Endothelial cell (in vitro differentiated cells): ENCODE results near the gene PACRG. TPM values are rescaled to one million over a fixed set of nuclear protein-coding genes. Genes with fewer than 3 reads are reported as not detected.

ENCODE experiments used
- DNase-seq: peaks from one replicate; pipeline ENCODE4 v3.0.0; 2021; ENCODE audit warnings: low spot score
- H3K27ac Mint-ChIP-seq: one replicate; pipeline ENCODE4 v1.8.0; 2021; ENCODE audit warnings: mixed read lengths, inconsistent platforms; ENCODE audit not compliant: unreplicated experiment
- H3K27me3 Mint-ChIP-seq: one replicate; pipeline ENCODE4 v1.8.0; 2021; ENCODE audit warnings: mild to moderate bottlenecking, moderate library complexity, mixed read lengths, inconsistent platforms; ENCODE audit not compliant: unreplicated experiment
- H3K36me3 Mint-ChIP-seq: one replicate; pipeline ENCODE4 v1.8.0; 2021; ENCODE audit warnings: mild to moderate bottlenecking, low read depth, mixed read lengths, inconsistent platforms; ENCODE audit not compliant: unreplicated experiment
- H3K4me1 Mint-ChIP-seq: one replicate; pipeline ENCODE4 v1.8.0; 2021; ENCODE audit warnings: mild to moderate bottlenecking, mixed read lengths, inconsistent platforms; ENCODE audit not compliant: unreplicated experiment
- H3K4me3 Mint-ChIP-seq: one replicate; pipeline ENCODE4 v1.8.0; 2021; ENCODE audit warnings: mild to moderate bottlenecking, mixed read lengths, inconsistent platforms; ENCODE audit not compliant: unreplicated experiment
- H3K9me3 Mint-ChIP-seq: one replicate; pipeline ENCODE4 v1.8.0; 2021; ENCODE audit warnings: mixed read lengths, inconsistent platforms; ENCODE audit not compliant: unreplicated experiment
- total RNA-seq: library from RNA; stranded (reverse); fragmentation: NEBNext Ultra II Directional; extraction: Animal tissue kit (Norgen Biotek cat#: 25700); gene quantifications from one replicate; pipeline ENCODE4 v1.2.1, GENCODE V29; 2021; ENCODE audit not compliant: unreplicated experiment
- TF ChIP-seq, protein P1 (sequence below): fragments of 200-600 bp; sonication (generic); IDR thresholded peaks from one replicate; pipeline ENCODE4 v1.5.0; 2021; ENCODE audit warnings: antibody characterized with exemption; ENCODE audit not compliant: unreplicated experiment

The PACRG gene
- total RNA-seq, 1 donor from 2014 or later, result 1.1 TPM

DNA sequence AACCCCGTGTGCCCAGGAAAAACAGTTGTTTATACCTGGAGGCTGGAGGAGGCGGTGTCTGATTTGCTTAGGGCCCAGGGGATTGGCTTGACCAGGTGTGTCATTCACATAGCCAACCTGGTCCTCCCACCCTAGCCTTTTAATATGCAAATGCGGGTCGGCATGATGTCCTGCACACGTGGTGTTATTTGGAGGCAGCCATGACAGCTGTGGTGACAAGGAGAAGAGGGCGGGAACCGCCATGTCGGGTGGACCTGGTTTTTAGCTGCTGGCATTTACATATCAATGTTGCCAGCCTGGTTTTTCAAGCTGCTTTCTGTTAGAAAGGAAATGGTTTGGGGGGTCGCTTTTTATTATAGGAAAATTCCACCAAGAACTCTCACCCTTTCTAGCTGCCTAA is 395.3 kb downstream of the PACRG start:
- Mint-ChIP-seq H3K27me3 (peaks cover 2% of the 10 kb centered on the region), H3K36me3 (no peaks in the 10 kb centered on the region), H3K4me3 (no peak overlapping the region), H3K4me1 (no peaks in the 10 kb centered on the region), H3K27ac (no peak overlapping the region), H3K9me3 (no peaks in the 10 kb centered on the region)
- DNase-seq, result no peak
- TF ChIP-seq, protein P1, sequence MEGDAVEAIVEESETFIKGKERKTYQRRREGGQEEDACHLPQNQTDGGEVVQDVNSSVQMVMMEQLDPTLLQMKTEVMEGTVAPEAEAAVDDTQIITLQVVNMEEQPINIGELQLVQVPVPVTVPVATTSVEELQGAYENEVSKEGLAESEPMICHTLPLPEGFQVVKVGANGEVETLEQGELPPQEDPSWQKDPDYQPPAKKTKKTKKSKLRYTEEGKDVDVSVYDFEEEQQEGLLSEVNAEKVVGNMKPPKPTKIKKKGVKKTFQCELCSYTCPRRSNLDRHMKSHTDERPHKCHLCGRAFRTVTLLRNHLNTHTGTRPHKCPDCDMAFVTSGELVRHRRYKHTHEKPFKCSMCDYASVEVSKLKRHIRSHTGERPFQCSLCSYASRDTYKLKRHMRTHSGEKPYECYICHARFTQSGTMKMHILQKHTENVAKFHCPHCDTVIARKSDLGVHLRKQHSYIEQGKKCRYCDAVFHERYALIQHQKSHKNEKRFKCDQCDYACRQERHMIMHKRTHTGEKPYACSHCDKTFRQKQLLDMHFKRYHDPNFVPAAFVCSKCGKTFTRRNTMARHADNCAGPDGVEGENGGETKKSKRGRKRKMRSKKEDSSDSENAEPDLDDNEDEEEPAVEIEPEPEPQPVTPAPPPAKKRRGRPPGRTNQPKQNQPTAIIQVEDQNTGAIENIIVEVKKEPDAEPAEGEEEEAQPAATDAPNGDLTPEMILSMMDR, result no peak

DNA sequence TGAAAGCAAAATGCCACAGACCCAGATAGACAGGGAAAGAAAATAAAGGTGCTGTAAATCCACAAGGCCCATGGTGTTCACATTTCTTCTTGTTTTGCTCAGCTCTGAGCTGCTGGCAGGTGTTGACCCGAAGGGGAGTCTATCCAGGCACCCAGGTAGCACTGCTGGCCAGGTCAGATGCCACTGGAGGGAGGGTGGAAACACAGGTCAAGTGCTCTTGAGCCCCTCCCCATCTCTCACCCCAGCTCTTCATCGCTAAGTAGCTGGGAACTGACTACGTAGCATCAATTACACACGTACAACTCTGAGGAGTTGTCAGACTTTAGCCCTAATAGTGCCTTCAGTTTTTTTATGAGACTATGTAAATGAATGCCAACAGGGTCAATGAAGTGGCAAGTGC is 399.0 kb downstream of the PACRG start:
- H3K9me3 Mint-ChIP-seq, result no peaks in the 10 kb centered on the region
- H3K27me3 Mint-ChIP-seq, result peaks cover 2% of the 10 kb centered on the region
- no peak for DNase-seq
- H3K4me3 Mint-ChIP-seq, result no peak overlapping the region
- TF ChIP-seq, protein P1, result no peak
- no peak overlapping the region for H3K27ac Mint-ChIP-seq
- H3K36me3 Mint-ChIP-seq, result no peaks in the 10 kb centered on the region
- H3K4me1 Mint-ChIP-seq, result no peaks in the 10 kb centered on the region

DNA sequence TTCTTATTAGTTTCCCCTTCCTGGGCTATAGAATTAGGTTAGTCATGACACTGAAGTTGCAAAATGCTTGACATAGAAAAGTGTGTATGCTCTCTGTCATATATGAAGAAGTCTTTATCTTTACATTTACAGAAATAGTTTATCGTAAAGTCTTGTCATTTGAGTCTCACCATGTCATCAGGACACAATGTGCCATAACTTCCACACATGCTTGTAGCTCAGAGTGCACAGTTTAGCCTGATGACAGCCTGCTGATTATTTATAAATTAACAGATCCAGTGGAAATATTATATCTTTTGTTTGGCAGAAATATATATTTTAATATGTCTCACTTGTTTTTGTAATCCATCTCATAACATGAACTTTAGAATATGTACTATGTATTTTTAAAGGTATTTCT is 399.8 kb downstream of the PACRG start:
- Mint-ChIP-seq H3K9me3 (no peaks in the 10 kb centered on the region), H3K36me3 (no peaks in the 10 kb centered on the region), H3K4me3 (no peak overlapping the region), H3K27me3 (peaks cover 2% of the 10 kb centered on the region), H3K27ac (no peak overlapping the region), H3K4me1 (no peaks in the 10 kb centered on the region)
- DNase-seq, result no peak
- TF ChIP-seq, protein P1, result no peak

DNA sequence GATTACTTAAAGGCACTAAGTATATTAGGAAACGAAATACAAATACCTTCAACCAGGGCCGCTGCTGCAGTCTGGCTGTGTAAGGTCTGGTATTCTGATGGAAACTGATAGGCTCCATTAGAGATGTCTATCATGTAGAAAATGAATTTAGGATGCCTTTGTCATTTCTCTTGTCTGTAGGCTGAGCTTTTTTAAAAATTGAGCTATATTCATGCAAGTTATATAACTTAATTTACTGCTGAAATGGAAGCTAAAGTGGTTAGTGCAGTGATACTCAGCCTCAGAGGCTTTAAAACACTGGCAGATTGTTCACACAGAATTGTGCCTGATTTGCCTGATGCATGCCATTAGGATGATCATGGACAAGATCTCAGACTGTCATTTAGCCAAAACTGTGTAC is 400.6 kb downstream of the PACRG start:
- Mint-ChIP-seq H3K4me3 (no peak overlapping the region), H3K9me3 (no peaks in the 10 kb centered on the region), H3K36me3 (no peaks in the 10 kb centered on the region), H3K27ac (no peak overlapping the region), H3K27me3 (peaks cover 2% of the 10 kb centered on the region), H3K4me1 (no peaks in the 10 kb centered on the region)
- DNase-seq, result no peak
- TF ChIP-seq, protein P1, result no peak

DNA sequence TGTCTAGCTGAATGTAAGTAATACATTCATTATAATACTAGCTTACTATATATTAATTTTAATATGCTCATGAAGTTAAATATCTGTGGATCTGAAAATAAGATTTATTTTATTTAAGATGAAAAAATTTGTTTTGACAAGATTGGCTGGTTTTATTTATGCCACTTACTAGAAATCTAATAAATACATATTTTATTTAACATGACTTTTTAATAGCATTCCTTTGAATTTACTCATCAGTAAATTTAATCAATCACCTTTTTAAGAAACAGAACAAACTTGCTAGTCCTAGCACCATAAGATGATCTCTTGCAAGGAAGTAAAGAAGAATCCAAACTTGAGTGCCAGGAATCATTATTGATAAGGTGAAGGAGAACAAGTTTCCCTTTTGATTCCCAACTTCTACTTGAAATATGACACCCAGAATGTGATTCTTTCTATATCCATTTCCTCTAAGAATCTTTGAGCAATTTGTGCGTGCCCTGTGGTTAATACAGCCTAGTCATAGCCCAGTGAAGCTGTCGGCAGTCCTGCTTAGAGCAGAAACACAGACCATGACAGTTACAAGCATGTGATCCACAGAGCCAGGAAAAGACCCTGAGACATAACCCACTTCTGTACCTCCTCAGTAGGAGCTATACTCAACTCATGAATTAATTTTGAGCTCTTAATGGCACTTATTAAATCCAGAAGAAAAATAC is 404.4 kb downstream of the PACRG start:
- DNase-seq, result no peak
- Mint-ChIP-seq H3K9me3 (no peaks in the 10 kb centered on the region), H3K36me3 (no peaks in the 10 kb centered on the region), H3K4me3 (no peak overlapping the region), H3K4me1 (no peaks in the 10 kb centered on the region), H3K27ac (no peak overlapping the region), H3K27me3 (no peaks in the 10 kb centered on the region)
- TF ChIP-seq, protein P1, result no peak
